DND-41 (cell line): ENCODE data around the gene UNC13B.
"Not testable (repeated sequence)": the region's sequence is repeated elsewhere in the genome, so short reads cannot be mapped to it uniquely, and the experiment has no call there.

Source experiments
- ATAC-seq: fragments of 200-7000 bp; cut with Tn5 transposase; 3 replicates; pipeline ENCODE4 v1.9.1; 2021; ENCODE audit warnings: low read depth; ENCODE audit not compliant: insufficient read depth
- DNase-seq: peaks from one replicate; pipeline ENCODE4 v3.0.0-alpha.2; 2020
- H2AFZ ChIP-seq: 2 replicates; pipeline ENCODE4 v1.6.0; 2012; ENCODE audit warnings: low read depth, low read length
- H3K27ac ChIP-seq: 2 replicates; pipeline ENCODE4 v1.5.1; 2012; ENCODE audit warnings: low read length, inconsistent platforms
- H3K27me3 ChIP-seq: fragments of 200-600 bp; sonication (generic); 2 replicates; pipeline ENCODE4 v1.6.0; 2012; ENCODE audit warnings: low read length, mild to moderate bottlenecking, inconsistent platforms; ENCODE audit not compliant: insufficient read depth, poor library complexity
- H3K36me3 ChIP-seq: 2 replicates; pipeline ENCODE4 v1.5.1; 2012; ENCODE audit warnings: low read length, inconsistent platforms; ENCODE audit not compliant: insufficient read depth
- H3K4me1 ChIP-seq: 2 replicates; pipeline ENCODE4 v1.5.1; 2012; ENCODE audit warnings: mild to moderate bottlenecking, low read length; ENCODE audit not compliant: insufficient read depth
- H3K4me2 ChIP-seq: 2 replicates; pipeline ENCODE4 v1.6.0; 2012; ENCODE audit warnings: mild to moderate bottlenecking, moderate library complexity, low read length, inconsistent platforms; ENCODE audit not compliant: insufficient read depth
- H3K4me3 ChIP-seq, 2 experiments: fragments of 200-600 bp in 1 of 2; shearing (Covaris generic) in 1 of 2; 2 replicates each; pipeline ENCODE4 v1.5.1; 2012 to 2016; ENCODE audit warnings: inconsistent platforms in 2 of 2, low read length in 2 of 2, mild to moderate bottlenecking in 2 of 2, low read depth in 1 of 2, moderate library complexity in 1 of 2
- H3K79me2 ChIP-seq: 2 replicates; pipeline ENCODE4 v1.6.0; 2012; ENCODE audit warnings: low read length, inconsistent platforms; ENCODE audit not compliant: insufficient read depth
- H3K9ac ChIP-seq: 2 replicates; pipeline ENCODE4 v1.6.0; 2012; ENCODE audit warnings: low read depth, mild to moderate bottlenecking, inconsistent platforms, low read length, moderate library complexity
- H3K9me3 ChIP-seq: 2 replicates; pipeline ENCODE4 v1.5.1; 2012; ENCODE audit warnings: low read length, moderate library complexity, mild to moderate bottlenecking, inconsistent platforms; ENCODE audit not compliant: insufficient read depth, severe bottlenecking
- H4K20me1 ChIP-seq: 2 replicates; pipeline ENCODE4 v1.6.0; 2012; ENCODE audit warnings: low read length; ENCODE audit not compliant: insufficient read depth
- EZH2 ChIP-seq: IDR thresholded peaks from 3 replicates; pipeline ENCODE4 v1.6.1; 2012; ENCODE audit warnings: borderline replicate concordance, low read depth, mild to moderate bottlenecking, moderate library complexity, low read length, inconsistent platforms; ENCODE audit not compliant: severe bottlenecking
- TF ChIP-seq, protein P1 (sequence below): IDR thresholded peaks from 2 replicates; pipeline ENCODE4 v1.5.1; 2012; ENCODE audit warnings: borderline replicate concordance, low read length, moderate library complexity, mild to moderate bottlenecking; ENCODE audit not compliant: poor library complexity, severe bottlenecking; ENCODE audit errors: extremely low read depth

The UNC13B gene

DNA sequence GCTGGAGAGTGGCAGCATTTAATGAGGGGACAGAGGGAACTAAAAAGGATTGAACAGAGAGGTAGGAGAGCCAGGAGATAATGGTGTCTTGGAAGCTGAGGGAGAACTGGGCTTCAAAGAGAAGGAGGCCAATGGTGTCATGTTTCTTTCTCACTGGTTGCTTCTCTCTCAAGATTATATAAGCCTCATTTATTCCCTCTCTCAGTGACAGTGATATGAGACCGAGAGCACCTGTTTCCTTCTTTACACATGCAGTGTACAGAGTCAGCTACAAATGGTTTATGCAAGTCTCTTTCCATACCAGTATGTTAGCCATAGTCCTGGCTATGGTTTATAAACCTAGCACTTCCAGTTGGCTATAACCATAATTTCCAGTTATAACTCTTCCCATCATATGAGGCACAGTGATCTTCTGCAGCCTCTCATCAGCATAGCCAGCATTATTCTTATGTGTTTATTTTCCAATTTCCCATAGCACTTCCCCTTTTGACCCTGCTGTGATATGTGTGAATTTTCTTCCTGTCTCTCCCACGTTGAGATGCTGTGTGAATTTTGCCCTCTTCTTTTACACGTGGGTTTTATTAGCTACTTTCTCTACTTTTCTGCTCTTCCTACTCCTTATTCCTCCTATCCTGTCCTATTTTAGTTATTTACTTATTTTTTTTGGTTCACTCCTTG lies 71.2 kb downstream of the UNC13B start:
- TF ChIP-seq EZH2 = no peak
- TF ChIP-seq, protein P1, sequence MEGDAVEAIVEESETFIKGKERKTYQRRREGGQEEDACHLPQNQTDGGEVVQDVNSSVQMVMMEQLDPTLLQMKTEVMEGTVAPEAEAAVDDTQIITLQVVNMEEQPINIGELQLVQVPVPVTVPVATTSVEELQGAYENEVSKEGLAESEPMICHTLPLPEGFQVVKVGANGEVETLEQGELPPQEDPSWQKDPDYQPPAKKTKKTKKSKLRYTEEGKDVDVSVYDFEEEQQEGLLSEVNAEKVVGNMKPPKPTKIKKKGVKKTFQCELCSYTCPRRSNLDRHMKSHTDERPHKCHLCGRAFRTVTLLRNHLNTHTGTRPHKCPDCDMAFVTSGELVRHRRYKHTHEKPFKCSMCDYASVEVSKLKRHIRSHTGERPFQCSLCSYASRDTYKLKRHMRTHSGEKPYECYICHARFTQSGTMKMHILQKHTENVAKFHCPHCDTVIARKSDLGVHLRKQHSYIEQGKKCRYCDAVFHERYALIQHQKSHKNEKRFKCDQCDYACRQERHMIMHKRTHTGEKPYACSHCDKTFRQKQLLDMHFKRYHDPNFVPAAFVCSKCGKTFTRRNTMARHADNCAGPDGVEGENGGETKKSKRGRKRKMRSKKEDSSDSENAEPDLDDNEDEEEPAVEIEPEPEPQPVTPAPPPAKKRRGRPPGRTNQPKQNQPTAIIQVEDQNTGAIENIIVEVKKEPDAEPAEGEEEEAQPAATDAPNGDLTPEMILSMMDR = no peak
- Histone ChIP-seq H3K9ac (no peak overlapping the region), H2AFZ (no peak overlapping the region), H3K4me3 (no peak overlapping the region), H3K4me1 (no peaks in the 10 kb centered on the region), H3K27ac (no peak overlapping the region), H3K79me2 (no peaks in the 10 kb centered on the region), H3K4me2 (no peak overlapping the region), H4K20me1 (no peaks in the 10 kb centered on the region), H3K27me3 (peaks cover 3% of the 10 kb centered on the region), H3K36me3 (no peaks in the 10 kb centered on the region), H3K9me3 (no peaks in the 10 kb centered on the region)
- ATAC-seq = no peak
- DNase-seq = no peak

DNA sequence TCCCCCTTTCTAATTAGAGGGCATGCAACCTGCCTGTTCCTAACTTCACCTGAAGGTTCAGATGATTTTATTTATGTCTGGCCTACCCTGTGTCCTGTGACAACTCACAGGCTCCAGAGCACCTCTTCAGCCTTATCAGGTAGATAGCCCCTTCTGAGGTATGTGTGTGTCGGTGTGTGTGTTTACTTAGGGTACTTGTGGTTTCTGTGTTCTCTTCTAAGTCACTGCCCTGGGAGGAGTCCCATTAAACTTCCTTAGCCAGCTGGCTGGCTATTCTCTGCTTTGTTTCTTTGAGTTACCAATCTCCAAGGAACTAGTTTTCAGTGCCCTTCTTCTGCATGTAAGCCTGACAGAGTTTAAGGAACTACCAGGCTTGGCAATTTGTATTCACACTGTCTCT lies 74.9 kb downstream of the UNC13B start:
- Histone ChIP-seq H4K20me1 (no peaks in the 10 kb centered on the region), H3K79me2 (no peaks in the 10 kb centered on the region), H3K4me2 (no peak overlapping the region), H3K36me3 (no peaks in the 10 kb centered on the region), H3K9me3 (no peaks in the 10 kb centered on the region), H3K27me3 (no peaks in the 10 kb centered on the region), H3K4me1 (no peaks in the 10 kb centered on the region), H3K27ac (no peak overlapping the region), H3K4me3 (no peak overlapping the region), H2AFZ (no peak overlapping the region), H3K9ac (no peak overlapping the region)
- ATAC-seq = no peak
- DNase-seq = no peak
- no peak for TF ChIP-seq EZH2
- TF ChIP-seq, protein P1 = no peak

DNA sequence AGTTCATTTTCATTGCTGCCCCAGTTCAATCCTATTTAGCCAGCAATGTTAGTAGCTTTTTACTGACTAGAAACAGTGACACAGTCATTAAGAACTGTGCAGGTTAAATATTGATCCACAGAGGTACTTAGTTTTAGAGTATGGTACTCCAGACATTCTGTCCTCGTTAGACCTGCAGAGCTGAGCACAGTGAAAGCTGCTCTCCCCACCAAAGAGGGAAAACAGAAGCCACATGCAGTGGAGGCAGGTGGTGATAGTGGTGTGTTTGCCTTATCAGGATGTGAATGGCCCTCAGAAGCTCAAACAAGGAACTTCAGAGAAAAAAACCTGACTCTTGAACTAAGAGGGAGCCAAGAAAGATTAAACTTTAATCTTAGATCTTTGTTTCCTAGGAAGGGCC lies 75.5 kb downstream of the UNC13B start:
- ATAC-seq (no peak), DNase-seq (no peak)
- no peaks in the 10 kb centered on the region for H3K4me1 ChIP-seq
- TF ChIP-seq EZH2 = no peak
- TF ChIP-seq, protein P1 = no peak
- no peaks in the 10 kb centered on the region for H3K79me2 ChIP-seq
- no peak overlapping the region for H3K9ac ChIP-seq
- no peak overlapping the region for H3K4me2 ChIP-seq
- H3K9me3 ChIP-seq = no peaks in the 10 kb centered on the region
- no peak overlapping the region for H3K27ac ChIP-seq
- no peaks in the 10 kb centered on the region for H3K27me3 ChIP-seq
- no peaks in the 10 kb centered on the region for H4K20me1 ChIP-seq
- no peak overlapping the region for H2AFZ ChIP-seq
- H3K36me3 ChIP-seq = no peaks in the 10 kb centered on the region
- no peak overlapping the region for H3K4me3 ChIP-seq

DNA sequence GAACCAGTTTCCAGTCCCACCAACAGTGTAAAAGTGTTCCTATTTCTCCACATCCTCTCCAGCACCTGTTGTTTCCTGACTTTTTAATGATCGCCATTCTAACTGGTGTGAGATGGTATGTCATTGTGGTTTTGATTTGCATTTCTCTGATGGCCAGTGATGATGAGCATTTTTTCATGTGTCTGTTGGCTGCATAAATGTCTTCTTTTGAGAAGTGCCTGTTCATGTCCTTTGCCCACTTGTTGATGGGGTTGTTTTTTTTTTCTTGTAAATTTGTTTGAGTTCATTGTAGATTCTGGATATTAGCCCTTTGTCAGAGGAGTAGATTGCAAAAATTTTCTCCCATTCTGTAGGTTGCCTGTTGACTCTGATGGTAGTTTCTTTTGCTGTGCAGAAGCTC lies 84.1 kb downstream of the UNC13B start:
- not testable (repeated sequence) for DNase-seq, H3K4me2 ChIP-seq

More for the DNA sequence above, 84.1 kb downstream of the UNC13B start:
- H2AFZ ChIP-seq, H3K79me2 ChIP-seq, H4K20me1 ChIP-seq, H3K9me3 ChIP-seq, H3K9ac ChIP-seq, H3K27ac ChIP-seq, H3K36me3 ChIP-seq, H3K4me3 ChIP-seq, H3K27me3 ChIP-seq, ATAC-seq, H3K4me1 ChIP-seq: not testable (repeated sequence)
